ENCODE results near the gene SLC35F3. TPM values are rescaled to one million over a fixed set of nuclear protein-coding genes. Genes with fewer than 3 reads are reported as not detected.

Gene SLC35F3
- total and polyA plus RNA-seq, 2 experiments from 2014 or later: 1.0 to 3.2 TPM

DNA sequence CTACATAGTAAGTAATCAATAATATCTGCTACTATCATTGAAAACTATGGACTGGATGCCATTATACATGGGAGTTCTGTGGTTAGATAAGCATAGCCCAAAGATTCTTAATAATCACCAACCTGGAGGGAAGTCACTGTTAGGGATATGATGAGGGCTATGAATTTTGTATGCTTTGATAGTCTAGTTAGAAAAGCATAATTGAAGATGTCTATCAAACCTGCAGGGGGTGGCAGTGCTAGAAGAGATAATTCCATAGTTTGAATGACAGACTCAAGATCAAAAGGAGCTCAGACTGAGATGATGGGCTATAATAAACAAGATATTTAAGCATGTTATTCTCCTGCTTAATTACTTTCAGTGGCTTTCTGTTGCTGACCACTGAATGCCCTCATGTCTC, 453.4 kb downstream of the SLC35F3 start (continued):
- TF ChIP-seq, protein P1, sequence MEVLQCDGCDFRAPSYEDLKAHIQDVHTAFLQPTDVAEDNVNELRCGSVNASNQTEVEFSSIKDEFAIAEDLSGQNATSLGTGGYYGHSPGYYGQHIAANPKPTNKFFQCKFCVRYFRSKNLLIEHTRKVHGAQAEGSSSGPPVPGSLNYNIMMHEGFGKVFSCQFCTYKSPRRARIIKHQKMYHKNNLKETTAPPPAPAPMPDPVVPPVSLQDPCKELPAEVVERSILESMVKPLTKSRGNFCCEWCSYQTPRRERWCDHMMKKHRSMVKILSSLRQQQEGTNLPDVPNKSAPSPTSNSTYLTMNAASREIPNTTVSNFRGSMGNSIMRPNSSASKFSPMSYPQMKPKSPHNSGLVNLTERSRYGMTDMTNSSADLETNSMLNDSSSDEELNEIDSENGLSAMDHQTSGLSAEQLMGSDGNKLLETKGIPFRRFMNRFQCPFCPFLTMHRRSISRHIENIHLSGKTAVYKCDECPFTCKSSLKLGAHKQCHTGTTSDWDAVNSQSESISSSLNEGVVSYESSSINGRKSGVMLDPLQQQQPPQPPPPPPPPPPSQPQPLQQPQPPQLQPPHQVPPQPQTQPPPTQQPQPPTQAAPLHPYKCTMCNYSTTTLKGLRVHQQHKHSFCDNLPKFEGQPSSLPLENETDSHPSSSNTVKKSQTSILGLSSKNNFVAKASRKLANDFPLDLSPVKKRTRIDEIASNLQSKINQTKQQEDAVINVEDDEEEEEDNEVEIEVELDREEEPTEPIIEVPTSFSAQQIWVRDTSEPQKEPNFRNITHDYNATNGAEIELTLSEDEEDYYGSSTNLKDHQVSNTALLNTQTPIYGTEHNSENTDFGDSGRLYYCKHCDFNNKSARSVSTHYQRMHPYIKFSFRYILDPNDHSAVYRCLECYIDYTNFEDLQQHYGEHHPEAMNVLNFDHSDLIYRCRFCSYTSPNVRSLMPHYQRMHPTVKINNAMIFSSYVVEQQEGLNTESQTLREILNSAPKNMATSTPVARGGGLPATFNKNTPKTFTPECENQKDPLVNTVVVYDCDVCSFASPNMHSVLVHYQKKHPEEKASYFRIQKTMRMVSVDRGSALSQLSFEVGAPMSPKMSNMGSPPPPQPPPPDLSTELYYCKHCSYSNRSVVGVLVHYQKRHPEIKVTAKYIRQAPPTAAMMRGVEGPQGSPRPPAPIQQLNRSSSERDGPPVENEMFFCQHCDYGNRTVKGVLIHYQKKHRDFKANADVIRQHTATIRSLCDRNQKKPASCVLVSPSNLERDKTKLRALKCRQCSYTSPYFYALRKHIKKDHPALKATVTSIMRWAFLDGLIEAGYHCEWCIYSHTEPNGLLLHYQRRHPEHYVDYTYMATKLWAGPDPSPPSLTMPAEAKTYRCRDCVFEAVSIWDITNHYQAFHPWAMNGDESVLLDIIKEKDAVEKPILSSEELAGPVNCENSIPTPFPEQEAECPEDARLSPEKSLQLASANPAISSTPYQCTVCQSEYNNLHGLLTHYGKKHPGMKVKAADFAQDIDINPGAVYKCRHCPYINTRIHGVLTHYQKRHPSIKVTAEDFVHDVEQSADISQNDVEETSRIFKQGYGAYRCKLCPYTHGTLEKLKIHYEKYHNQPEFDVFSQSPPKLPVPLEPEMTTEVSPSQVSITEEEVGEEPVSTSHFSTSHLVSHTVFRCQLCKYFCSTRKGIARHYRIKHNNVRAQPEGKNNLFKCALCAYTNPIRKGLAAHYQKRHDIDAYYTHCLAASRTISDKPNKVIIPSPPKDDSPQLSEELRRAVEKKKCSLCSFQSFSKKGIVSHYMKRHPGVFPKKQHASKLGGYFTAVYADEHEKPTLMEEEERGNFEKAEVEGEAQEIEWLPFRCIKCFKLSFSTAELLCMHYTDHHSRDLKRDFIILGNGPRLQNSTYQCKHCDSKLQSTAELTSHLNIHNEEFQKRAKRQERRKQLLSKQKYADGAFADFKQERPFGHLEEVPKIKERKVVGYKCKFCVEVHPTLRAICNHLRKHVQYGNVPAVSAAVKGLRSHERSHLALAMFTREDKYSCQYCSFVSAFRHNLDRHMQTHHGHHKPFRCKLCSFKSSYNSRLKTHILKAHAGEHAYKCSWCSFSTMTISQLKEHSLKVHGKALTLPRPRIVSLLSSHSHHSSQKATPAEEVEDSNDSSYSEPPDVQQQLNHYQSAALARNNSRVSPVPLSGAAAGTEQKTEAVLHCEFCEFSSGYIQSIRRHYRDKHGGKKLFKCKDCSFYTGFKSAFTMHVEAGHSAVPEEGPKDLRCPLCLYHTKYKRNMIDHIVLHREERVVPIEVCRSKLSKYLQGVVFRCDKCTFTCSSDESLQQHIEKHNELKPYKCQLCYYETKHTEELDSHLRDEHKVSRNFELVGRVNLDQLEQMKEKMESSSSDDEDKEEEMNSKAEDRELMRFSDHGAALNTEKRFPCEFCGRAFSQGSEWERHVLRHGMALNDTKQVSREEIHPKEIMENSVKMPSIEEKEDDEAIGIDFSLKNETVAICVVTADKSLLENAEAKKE (CRISPR knock-in tag; IDR thresholded peaks at IDR 0.05): no peak
- no peak for TF ChIP-seq CREB1 (CRISPR knock-in tag; IDR thresholded peaks at IDR 0.05; ENCODE audit: low read depth)
- TF ChIP-seq ZNF331 (CRISPR knock-in tag; IDR thresholded peaks at IDR 0.05; ENCODE audit: low read depth): no peak
- no peak for TF ChIP-seq ZNF114 (CRISPR knock-in tag; IDR thresholded peaks at IDR 0.05)
- no peak for TF ChIP-seq STAT1 (IDR thresholded peaks at IDR 0.05; ENCODE audit: unreplicated experiment)
- no peak for TF ChIP-seq POLR2AphosphoS5 (IDR thresholded peaks at IDR 0.05; ENCODE audit: low read depth)

GRCh38 chr1:234361102-234361603, 456.7 kb downstream of the SLC35F3 start:
- TF ChIP-seq, protein P2, sequence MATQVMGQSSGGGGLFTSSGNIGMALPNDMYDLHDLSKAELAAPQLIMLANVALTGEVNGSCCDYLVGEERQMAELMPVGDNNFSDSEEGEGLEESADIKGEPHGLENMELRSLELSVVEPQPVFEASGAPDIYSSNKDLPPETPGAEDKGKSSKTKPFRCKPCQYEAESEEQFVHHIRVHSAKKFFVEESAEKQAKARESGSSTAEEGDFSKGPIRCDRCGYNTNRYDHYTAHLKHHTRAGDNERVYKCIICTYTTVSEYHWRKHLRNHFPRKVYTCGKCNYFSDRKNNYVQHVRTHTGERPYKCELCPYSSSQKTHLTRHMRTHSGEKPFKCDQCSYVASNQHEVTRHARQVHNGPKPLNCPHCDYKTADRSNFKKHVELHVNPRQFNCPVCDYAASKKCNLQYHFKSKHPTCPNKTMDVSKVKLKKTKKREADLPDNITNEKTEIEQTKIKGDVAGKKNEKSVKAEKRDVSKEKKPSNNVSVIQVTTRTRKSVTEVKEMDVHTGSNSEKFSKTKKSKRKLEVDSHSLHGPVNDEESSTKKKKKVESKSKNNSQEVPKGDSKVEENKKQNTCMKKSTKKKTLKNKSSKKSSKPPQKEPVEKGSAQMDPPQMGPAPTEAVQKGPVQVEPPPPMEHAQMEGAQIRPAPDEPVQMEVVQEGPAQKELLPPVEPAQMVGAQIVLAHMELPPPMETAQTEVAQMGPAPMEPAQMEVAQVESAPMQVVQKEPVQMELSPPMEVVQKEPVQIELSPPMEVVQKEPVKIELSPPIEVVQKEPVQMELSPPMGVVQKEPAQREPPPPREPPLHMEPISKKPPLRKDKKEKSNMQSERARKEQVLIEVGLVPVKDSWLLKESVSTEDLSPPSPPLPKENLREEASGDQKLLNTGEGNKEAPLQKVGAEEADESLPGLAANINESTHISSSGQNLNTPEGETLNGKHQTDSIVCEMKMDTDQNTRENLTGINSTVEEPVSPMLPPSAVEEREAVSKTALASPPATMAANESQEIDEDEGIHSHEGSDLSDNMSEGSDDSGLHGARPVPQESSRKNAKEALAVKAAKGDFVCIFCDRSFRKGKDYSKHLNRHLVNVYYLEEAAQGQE (IDR thresholded peaks at IDR 0.05; ENCODE audit: unreplicated experiment): no peak
- TF ChIP-seq JUNB (IDR thresholded peaks at IDR 0.05; ENCODE audit: unreplicated experiment): no peak
- no peak overlapping the region for H3K27ac ChIP-seq (ENCODE audit: low read depth)
- no peak for ATAC-seq
- H3K79me2 ChIP-seq (replicated peaks; ENCODE audit: insufficient read depth): no peaks in the 10 kb centered on the region
- H3K4me3 ChIP-seq: no peak overlapping the region
- H3F3A ChIP-seq (replicated peaks; ENCODE audit: low read depth): no peaks in the 10 kb centered on the region
- Mint-ChIP-seq H3K4me3 (no peak overlapping the region), H3K27me3 (ENCODE audit: insufficient read depth, low read depth, poor library complexity) (peaks cover 2% of the 10 kb centered on the region), H3K36me3 (ENCODE audit: low read depth) (no peaks in the 10 kb centered on the region), H3K27ac (no peak overlapping the region), H3K4me1 (no peaks in the 10 kb centered on the region), H3K9me3 (no peaks in the 10 kb centered on the region)
- no peak overlapping the region for H3K4me2 ChIP-seq
- no peaks in the 10 kb centered on the region for H3K4me1 ChIP-seq (ENCODE audit: insufficient read depth)
- DNase-seq (ENCODE audit: low spot score): no peak
- no peaks in the 10 kb centered on the region for H4K20me1 ChIP-seq (replicated peaks; ENCODE audit: insufficient read depth)
- H3K27me3 ChIP-seq (ENCODE audit: insufficient read depth): no peaks in the 10 kb centered on the region
- no peaks in the 10 kb centered on the region for H3K36me3 ChIP-seq (ENCODE audit: insufficient read depth)
- H3K9me2 ChIP-seq (ENCODE audit: insufficient read depth): peaks cover 6% of the 10 kb centered on the region; the same call in 1 of the 2 replicates
- H2AFZ ChIP-seq: no peak overlapping the region; the same call in 1 of the 2 replicates
